HG02970 (cell line): ENCODE measurements around the gene LSM14A.
A peak's percentile ranks its signal among the peaks of the same experiment; 100 is the strongest.
"Not testable (repeated sequence)": the region's sequence is repeated elsewhere in the genome, so short reads cannot be mapped to it uniquely, and the experiment has no call there.

Experiments used
- ATAC-seq: cut with Tn5 transposase; IDR thresholded peaks from one replicate; pipeline ENCODE4 v1.9.1; 2021; ENCODE audit warnings: mild to moderate bottlenecking, moderate library complexity, moderate number of reproducible peaks; ENCODE audit not compliant: unreplicated experiment, low FRiP score

Gene LSM14A

DNA sequence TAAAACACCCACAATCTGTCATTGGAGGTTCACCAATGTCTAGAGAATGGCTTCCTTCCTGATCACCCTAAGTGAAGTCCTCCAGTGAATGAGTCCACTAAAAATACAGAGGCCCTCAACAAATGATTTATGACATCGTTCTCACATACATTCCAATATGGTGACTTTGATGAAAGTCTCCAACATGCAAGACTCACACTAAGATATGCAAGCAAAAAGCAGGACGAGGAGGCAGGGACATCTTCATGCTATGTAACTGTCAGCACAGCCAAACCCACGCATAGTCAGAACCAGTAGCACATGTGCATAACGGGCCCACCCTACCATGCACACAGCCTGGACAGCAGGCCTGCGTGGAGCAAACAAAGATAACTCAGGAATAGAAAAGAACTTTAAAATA lies 16.6 kb upstream of the LSM14A start:
- no peak for ATAC-seq

DNA sequence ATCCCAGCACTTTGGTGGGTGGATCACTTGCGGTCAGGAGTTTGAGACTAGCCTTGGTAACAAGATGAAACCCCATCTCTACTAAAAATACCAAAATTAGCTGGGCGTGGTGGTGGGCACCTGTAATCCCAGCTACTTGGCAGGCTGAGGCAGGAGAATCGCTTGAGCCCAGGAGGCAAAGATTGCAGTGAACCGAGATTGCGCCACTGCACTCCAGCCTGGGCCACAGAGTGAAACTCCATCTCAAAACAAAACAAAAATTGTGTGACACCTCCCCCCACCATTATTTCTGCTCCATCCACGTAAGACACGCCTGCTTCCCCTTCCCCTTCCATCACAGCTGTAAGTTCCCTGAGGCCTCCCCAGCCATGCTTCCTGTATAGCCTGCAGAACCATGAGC lies 13.3 kb upstream of the LSM14A start:
- not testable (repeated sequence) for ATAC-seq

DNA sequence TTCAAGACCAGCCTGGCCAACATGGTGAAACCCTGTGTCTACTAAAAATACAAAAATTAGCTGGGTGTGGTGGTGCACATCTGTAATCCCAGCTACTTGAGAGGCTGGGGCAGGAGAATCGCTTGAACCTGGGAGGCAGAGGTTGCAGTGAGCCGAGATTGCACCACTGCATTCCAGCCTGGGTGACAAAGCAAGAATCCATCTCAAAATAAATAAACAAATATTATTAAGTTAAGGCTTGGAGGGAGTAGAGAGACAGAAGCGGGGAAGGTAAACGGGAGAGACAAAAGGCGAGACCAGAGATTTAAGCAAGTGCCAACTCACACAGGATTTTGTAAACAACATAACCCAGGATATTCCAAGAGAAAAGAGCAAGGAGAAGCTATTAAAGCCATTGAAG lies 12.8 kb upstream of the LSM14A start:
- ATAC-seq, result not testable (repeated sequence)

DNA sequence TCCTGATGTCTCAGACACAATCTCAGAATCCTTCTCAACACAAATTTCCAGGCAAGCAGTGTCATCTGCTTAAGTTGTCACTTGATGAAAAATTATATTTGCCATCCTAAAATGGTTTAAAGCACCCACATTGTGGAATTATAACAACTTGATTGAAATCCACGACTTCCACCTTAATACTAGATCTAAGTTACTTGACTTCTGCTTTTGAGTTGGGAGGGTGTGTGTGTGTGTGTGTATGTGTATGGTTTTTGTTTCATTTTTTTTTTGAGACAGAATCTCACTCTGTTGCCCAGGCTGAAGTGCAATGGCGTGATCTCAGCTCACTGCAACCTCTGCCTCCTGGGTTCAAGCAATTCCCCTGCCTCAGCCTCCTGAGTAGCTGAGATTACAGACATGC lies 10.4 kb upstream of the LSM14A start:
- ATAC-seq, result not testable (repeated sequence)

DNA sequence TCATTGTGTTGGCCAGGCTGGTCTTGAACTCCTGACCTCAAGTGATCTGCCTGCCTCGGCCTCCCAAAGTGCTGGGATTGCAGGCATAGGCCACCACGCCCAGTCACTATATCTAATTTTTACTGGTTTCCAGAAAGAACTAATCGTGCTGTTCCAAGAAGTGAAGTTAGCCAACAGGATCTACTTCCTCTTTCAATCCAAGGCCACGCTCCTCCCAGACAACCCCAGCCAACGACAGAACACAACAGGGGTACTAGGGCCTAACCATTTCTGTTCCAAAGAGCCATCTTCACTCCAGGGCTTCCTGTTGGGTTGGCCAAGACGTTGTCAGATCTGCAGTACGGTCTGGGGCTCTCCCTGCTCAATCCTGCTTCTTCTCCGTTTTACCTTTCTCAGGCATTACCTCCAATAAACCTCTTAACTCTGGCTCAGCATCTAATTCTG lies 7.0 kb upstream of the LSM14A start:
- ATAC-seq, result no peak

DNA sequence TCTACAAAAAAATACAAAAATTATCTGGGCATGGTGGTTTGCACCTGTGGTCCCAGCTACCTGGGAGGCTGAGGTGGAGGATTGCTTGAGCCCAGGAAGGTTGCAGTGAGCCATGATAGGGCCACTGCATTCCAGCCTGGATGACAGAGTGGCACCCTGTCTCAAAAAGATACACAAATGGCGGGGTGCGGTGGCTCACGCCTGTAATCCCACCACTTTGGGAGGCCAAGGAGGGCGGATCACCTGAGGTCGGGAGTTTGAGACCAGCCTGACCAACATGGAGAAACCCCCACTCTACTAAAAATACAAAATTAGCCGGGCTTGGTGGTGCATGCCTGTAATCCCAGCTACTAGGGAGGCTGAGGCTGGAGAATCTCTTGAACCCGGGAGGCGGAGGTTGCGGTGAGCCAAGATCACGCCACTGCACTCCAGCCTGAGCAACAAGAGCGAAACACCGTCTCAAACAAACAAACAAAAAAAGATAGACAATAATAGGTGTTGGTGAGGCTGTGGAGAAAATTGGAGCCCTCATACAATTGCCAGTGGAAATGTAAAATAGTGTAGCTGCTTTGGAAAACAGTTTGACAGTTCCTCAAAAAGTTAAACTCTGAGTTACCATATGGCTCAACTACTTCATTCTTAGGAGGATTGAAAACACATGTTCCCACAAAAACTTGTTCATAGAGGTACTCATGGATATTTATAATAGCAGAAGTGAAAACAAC lies 2.7 kb upstream of the LSM14A start:
- ATAC-seq, result not testable (repeated sequence)

DNA sequence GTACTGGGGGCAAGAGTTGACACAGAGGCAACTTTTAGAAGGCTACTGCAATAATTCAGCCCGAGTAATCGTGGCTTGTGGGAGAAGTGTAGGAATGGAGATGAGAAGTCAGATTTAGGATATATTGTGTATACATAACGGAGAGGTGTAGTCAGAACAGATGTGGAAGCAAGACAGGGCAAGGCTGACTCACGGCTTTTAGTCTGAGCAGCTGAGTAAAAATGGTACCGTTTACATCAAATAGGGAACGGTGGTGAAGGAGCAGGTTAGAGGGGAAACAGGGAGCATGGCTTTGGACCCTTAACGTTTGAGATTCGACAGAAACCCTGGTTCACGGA lies 796 bp upstream of the LSM14A start:
- ATAC-seq, result no peak

DNA sequence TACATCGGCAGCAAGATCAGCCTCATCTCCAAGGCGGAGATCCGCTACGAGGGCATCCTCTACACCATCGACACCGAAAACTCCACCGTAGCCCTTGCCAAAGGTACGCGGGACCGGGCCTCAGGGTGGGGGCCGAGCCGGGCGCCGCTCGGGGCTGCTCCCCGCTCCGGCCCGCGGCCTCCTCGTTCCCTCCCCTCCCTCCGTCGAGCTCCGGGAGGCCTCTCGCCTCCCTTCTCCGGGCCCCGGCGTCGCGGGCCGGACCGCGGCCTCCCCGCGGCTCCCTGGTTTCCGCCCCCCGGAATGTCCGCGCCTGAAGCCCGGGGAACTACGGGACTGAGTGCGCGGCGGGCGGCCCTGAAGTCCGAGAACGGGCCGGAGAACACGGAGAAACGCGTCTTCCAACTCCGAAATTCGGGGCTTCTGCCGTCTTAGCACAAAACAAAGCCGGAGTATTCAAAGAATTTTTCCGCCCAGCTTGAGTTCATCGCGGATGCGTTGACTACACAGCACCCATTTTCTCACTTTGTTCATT lies 423 bp downstream of the LSM14A start:
- ATAC-seq, result peak; percentile 40

DNA sequence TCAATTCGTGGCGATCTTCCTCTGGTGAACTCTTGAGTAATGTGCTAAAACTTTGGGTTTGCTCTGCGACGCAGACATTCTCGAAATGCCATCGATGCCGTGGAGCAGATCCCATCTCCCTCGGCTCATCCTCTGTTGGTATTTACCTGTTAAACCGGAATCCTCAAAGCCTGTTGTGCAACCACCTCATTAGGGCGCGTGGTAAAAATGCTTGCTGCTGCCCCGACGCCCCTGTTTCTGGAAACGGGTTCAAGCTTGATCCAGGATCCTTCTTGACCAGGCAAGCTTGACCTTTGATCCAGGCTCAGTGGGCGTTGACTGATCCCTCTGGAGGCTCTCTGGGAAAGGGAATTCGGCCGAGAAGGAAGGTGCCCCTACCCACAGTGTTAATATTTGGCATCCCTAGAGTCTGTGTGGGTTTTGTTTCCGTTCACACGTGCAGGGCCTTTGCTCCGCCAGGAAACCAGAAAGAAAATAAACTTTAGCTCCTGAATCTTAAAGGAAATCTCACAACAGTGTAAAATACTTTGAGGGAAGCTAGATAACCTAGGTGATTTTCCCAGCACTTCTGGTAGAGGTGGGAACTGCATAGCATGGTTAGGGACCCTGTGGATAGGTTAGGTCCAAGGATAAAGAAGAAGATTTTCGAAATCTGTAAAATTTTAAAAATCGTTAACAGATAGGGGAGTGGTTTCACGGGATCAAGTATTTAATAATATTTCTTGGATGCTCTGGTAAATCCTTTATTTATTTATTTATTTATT lies 1.1 kb downstream of the LSM14A start:
- ATAC-seq, result no peak

DNA sequence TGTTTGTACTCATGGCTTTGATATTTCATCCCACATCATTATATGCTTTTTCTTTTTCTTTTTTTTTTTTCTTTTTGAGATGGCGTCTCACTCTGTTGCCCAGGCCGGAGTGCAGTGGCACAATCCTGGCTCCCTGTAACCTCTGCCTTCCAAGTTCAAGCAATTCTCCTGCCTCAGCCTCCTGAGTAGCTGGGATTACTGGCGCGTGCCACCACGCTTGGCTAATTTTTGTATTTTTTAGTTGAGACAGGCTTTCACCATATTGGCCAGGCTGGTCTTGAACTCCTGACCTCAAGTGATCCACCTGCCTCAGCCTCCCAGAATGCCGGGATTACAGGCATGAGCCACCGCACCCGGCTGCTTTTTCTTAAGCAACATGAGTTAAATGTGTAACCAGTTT lies 2.9 kb downstream of the LSM14A start:
- ATAC-seq, result not testable (repeated sequence)

DNA sequence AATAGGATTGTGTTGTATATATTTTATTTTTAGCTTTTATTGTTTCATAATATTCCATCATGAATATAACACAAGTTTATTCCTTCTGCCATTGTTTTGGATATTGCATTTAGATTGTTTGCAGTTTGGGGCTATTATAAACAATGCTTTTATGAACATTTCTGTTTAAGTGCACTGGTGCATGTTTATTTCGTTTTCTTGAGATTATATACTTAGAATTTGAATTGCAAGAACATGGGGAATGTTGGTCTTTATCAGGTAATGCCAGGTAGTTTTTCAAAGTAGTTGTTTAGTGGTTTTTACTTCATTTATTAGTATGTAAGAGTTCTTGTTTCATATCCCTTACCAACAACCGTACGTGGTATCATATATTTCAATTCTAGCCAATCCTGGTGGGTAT lies 4.3 kb downstream of the LSM14A start:
- ATAC-seq, result no peak

DNA sequence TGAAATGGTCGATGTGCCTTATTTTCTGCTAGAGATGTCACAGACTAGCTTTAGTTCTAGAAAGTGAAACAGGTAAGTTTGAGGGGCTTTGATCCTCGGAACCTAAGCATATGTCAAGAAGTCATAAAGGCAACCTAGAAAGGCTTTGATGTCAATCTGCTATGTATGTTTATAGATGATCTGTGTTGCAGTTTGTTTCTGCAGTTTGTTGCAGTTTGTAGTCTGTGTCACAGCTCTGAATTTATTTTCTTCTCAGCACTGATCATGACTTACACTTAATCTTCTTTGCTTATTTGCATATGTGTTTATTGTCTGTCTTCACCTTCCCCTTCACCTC lies 5.9 kb downstream of the LSM14A start:
- no peak for ATAC-seq

DNA sequence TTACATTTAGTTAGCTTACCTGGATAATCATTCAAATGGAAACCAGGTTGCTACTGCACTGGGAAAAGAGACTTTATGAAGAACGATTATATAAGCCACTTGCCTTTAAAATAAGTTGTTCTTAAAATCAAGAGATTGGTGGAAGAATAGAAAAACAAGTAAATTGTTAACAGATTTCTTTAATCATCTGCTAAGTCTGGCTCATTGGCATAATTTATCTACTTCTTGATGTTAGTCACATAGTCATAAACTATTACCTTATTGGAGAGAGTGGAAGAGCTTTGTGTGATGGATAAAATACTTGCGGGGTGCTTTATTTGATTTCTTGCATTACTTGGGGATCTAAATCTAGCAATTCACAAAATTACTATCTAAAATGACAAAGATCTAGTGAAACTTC lies 6.8 kb downstream of the LSM14A start:
- no peak for ATAC-seq

DNA sequence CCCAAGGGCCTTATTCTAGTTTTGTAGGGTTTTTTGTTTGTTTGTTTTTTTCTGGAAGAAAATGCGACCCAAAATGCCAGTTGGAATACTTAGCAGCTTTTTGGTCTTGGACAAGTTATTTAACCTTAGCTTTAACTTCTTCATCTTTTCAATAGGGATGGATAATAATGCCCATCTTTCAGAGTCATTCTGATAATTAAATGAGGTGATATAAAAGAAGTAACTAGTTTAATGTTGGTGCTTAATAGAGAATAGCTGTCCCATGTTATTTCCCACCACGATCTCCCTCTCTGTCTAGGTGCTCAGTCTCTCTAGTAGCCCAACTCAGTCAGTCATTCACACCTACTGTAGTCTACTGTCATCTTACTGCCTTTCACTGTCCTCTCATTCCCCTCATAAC lies 8.0 kb downstream of the LSM14A start:
- ATAC-seq, result no peak

DNA sequence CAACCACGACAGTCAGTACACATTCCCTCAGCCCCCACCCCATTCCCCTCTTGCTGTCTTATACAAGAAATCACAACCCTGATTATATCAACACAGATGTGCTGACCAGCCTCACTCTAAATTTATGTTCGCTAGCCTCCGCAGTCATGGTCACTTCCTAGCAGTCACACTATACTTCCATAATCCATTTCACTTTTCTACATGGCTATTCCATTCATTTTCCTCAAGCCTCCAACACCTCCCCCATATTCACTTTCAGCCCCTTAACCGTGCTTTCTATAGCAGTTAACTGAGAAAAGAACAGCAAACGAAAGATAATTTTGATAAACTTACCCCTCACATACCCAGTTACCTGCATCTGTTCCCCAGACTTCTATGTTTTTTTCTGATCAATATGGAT lies 8.4 kb downstream of the LSM14A start:
- no peak for ATAC-seq

DNA sequence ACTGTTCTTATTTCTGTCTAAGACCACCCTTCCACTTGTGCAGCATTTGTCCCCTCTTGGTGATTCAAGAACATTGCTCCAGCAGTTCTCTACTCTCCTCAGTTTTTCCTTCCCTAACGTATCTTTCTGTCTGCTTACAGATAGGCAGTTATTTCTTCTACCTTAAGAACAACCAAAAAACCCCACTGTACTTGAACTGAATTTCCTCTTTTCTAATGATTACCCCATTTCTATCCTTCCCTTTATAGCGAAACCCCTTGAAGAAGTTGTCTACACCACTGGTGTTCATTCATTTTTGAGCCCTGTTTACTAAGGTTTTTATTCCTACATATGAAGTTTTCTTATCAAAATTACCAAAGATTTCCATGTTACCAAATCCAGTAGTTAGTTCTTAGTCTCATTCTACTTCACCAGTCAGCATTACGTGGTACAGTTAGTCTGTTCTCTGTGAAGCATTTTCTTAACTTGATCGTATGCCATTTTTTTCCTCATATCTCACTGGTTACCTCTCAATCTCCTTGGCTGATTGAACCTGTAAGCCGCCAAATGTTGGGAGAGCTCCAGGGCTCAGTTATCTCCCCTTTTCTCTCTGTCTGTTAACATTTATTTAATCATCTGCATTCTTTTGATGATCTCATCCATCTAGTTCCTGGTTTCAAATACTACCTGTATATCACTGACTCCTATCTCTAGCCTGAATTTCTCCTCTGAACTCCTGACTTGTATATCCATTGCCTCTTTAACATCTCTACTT lies 9.0 kb downstream of the LSM14A start:
- ATAC-seq, result no peak

DNA sequence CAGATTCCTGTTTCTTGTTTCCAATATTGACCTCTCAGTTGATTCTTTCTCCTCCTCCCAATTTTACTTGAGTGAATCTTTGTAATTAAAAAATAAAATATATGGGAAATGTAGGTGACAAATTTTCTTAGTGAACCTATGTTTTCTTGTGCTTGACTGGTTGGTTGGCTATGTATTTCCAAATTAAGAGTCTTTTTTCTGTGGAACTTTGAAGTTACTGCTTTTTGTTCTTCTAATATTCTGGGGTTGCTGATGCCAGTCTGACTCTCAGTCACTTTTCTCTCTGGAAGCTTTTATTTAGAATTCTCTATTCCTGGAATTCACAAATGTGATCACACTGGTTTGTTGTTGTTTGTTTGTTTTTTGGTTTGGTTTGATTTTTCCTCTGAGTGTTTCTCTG lies 9.8 kb downstream of the LSM14A start:
- ATAC-seq, result no peak

DNA sequence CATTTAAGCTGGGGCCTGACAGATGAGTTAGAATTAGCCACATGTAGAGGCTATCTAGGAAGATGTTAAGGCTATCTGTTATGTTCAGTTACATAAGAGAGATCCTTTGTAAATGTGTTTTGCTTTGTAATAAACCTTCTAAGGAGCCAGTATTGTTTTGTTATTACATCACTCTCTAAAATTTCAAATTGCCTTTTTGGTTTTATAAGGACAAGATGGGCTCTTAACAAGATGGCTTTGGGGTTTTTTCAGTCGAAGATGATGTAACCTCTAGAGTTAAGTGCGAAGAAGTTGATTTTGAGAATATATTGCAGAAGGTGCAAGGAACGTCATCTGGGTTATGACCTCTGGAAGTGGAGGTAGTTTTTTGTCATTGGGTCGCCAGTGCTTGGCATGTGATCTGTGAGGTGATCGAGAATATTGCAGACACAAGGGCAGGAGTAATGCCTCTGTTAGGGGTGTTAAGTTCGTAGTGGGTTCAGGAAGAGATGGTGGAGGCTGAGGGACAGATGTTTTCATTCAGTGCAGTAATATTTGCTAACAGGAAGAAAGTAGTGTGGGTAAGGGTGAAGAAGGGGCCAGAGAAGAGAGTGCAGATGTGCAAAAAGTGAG lies 12.7 kb downstream of the LSM14A start:
- no peak for ATAC-seq

DNA sequence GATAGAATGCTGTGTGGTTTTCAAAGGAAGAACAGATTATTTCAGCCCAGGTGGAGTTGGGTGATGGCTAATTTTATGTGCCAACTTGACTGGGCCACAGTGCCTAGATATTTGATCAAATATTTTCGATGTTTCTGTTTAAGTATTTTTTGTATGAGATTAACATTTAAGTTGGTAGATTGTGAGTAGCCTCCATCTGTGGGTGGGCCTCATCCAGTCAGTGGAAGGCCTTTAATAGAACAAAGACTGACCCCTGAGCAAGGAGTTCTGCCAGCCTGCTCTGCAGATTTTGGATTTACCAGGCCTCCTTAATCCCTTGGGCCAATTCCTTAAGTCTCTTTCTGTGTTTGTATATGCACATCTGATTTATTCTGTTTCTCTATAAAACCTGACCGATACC lies 13.9 kb downstream of the LSM14A start:
- ATAC-seq, result no peak

DNA sequence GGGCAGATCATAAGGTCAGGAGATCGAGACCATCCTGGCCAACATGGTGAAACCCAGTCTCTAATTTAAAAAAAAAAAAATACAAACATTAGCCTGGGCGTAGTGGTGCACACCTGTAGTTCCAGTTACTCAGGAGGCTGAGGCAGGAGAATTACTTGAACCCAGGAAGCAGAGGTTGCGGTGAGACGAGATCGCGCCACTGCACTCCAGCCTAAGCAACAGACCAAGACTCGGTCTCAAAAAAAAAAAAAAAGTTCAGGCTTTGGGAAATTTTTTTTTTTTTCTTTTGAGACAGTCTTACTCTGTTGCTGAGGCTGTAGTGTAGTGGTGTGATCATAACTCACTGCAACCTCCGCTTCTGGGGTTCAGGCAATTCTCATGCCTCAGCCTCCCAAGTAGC lies 14.7 kb downstream of the LSM14A start:
- no peak for ATAC-seq

DNA sequence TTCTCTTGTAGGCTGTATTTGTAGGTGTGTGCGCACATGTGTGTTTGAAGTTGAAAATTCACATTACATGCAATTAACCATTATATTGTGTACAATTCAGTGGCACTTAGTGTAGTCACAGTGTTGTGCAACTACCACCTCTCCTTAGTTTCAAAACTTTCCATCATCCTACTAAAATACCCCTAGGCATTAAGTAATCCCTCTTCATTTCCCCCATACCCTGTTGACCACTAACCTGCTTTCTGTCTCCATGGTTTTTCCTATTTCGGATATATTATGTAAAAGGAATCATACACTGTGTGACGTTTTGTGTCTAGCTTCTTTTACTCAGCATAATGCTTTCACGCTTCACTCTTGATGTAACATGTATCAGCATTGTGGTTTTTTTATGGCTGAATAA lies 16.1 kb downstream of the LSM14A start:
- ATAC-seq, result no peak
